Thymus (tissue), 11 donors: ENCODE data around the gene RALGAPB. TPM values are rescaled to one million over a fixed set of nuclear protein-coding genes. Genes with fewer than 3 reads are reported as not detected.

Source experiments
- DNase-seq, 9 donors: peaks; one replicate each; pipeline ENCODE4 v3.0.0-alpha.2; 2013; ENCODE audit warnings: low spot score in 9 of 9, low read depth in 6 of 9, missing footprints in 1 of 9
- H3K27ac ChIP-seq, 2 donors: one replicate each; pipeline ENCODE4 v1.5.1; 2013; ENCODE audit warnings: control low read depth in 1 of 2, low read depth in 1 of 2, low read length in 1 of 2, mild to moderate bottlenecking in 1 of 2, moderate library complexity in 1 of 2
- H3K27me3 ChIP-seq, 2 donors: one replicate each; pipeline ENCODE4 v1.5.1; 2013; ENCODE audit warnings: low read length in 1 of 2; ENCODE audit not compliant: control insufficient read depth in 2 of 2, insufficient read depth in 1 of 2
- H3K36me3 ChIP-seq, 2 donors: one replicate each; pipeline ENCODE4 v1.5.1; 2013; ENCODE audit warnings: low read length in 1 of 2, mild to moderate bottlenecking in 1 of 2, moderate library complexity in 1 of 2; ENCODE audit not compliant: control insufficient read depth in 2 of 2, insufficient read depth in 2 of 2
- H3K4me1 ChIP-seq, 2 donors: one replicate each; pipeline ENCODE4 v1.5.1; 2013; ENCODE audit warnings: low read length in 2 of 2; ENCODE audit not compliant: control insufficient read depth in 2 of 2, insufficient read depth in 2 of 2
- H3K4me3 ChIP-seq, 2 donors: one replicate each; pipeline ENCODE4 v1.5.1; 2013; ENCODE audit warnings: low read length in 2 of 2, control low read depth in 1 of 2, mild to moderate bottlenecking in 1 of 2
- H3K9me3 ChIP-seq, 2 donors: one replicate each; pipeline ENCODE4 v1.5.1; 2013; ENCODE audit warnings: low read length in 1 of 2, mild to moderate bottlenecking in 1 of 2; ENCODE audit not compliant: control insufficient read depth in 2 of 2, insufficient read depth in 1 of 2
- WGBS: extraction: QIAGEN DNeasy Blood & Tissue Kit; methylation state at CpG from one replicate; pipeline ENCODE4 v1.1.7; 2013; 5-methylcytosine and 5-hydroxymethylcytosine counted together
- polyA plus RNA-seq: library from polyadenylated mRNA; stranded (reverse); fragments of 200-250 nt; gene quantifications from one replicate; pipeline ENCODE4 v1.2.3, GENCODE V29; 2013
- total RNA-seq: library from RNA; stranded (reverse); fragments of 120-200 nt; gene quantifications from one replicate; pipeline ENCODE4 v1.2.4, GENCODE V29; 2013
- donor health status: healthy.

Gene RALGAPB
- total and polyA plus RNA-seq, 2 donors: 14.4 to 15.2 TPM

DNA sequence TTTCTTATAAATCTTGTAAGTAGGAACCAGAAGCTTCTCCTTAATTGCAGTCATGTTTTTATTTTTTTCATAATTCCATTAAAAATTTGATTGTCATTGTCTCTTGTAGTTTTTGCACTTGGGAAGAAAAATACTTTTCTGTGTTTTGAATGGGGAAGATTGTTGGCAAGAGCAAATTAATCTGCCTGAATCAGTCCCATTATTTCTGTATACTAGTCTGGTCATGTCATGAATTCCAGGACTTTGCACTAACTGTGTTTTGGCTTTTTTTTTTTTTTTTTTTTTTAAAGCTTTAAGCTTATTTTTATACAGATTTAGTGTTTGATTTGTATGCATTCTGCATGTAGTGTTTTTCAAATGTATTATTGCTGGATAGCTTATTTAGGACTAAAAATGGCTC, 47.6 kb downstream of the RALGAPB start:
- Histone ChIP-seq H3K4me3 (no peak overlapping the region), H3K36me3 (peaks cover 23 to 33% of the 10 kb centered on the region in 2 donors), H3K9me3 (no peaks in the 10 kb centered on the region), H3K27ac (no peak overlapping the region), H3K27me3 (no peaks in the 10 kb centered on the region), H3K4me1 (no peaks in the 10 kb centered on the region)
- no peak for DNase-seq

DNA sequence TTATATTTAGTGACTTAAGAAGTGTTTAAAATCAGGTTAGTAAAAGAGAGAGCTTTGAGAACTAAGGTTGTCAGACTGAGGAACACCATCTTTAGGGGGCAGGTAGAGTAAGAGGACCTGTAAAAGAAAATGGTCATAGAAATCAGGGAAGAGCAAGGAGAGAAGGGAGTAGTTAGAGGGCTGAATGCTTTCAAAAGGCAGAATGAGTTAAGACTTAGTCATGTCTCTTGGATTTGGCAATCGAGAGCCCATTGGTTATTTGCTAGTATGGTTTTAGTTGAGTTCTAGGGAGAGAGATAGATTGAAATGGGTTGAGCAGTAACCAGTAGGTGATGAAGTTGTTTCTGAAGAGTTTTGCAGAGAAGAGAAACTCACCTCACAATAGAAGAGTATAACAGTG, 51.1 kb downstream of the RALGAPB start:
- H3K27me3 ChIP-seq: no peaks in the 10 kb centered on the region
- no peaks in the 10 kb centered on the region for H3K9me3 ChIP-seq
- WGBS: 98% methylated on average over 1 of the region's 1 CpG
- H3K27ac ChIP-seq: no peak overlapping the region
- no peak for DNase-seq
- H3K36me3 ChIP-seq: peaks cover 23 to 41% of the 10 kb centered on the region in 2 donors
- H3K4me1 ChIP-seq: no peaks in the 10 kb centered on the region
- H3K4me3 ChIP-seq: no peak overlapping the region

GRCh38 chr20:38528167-38528566, 55.5 kb downstream of the RALGAPB start:
- H3K27me3 ChIP-seq: no peaks in the 10 kb centered on the region
- H3K36me3 ChIP-seq: peaks cover 29 to 39% of the 10 kb centered on the region in 2 donors
- DNase-seq: no peak
- no peaks in the 10 kb centered on the region for H3K4me1 ChIP-seq
- 98% methylated on average over 3 of the region's 3 CpGs for WGBS
- no peak overlapping the region for H3K27ac ChIP-seq
- H3K4me3 ChIP-seq: no peak overlapping the region
- H3K9me3 ChIP-seq: no peaks in the 10 kb centered on the region

DNA sequence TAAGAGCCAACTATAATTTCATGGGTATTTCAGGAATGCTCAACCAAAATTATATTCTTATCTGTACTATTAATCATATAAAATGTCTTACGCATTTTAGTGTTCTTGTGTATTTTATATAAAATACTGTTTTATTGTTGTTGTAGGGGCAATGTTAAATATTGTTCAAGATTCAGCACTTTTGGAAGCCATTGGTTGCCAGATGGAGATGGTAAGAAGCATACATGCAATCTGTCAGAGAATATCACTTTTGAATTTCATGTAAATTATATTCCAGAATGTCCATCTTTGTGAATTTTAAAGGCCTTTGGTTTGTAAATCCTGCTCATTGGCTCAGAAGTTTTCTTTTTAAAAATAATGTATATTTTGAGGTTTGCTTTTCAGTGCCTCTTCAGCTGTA, 58.4 kb downstream of the RALGAPB start:
- Histone ChIP-seq H3K9me3 (no peaks in the 10 kb centered on the region), H3K36me3 (peaks cover 34 to 43% of the 10 kb centered on the region in 2 donors), H3K27ac (no peak overlapping the region), H3K27me3 (no peaks in the 10 kb centered on the region), H3K4me3 (no peak overlapping the region), H3K4me1 (no peaks in the 10 kb centered on the region)
- WGBS: 98% methylated on average over 1 of the region's 1 CpG
- no peak for DNase-seq

GRCh38 chr20:38534756-38535155, 62.1 kb downstream of the RALGAPB start:
- no peak overlapping the region for H3K4me3 ChIP-seq
- DNase-seq: no peak
- no peaks in the 10 kb centered on the region for H3K9me3 ChIP-seq
- WGBS: 97% methylated on average over 11 of the region's 11 CpGs
- H3K27ac ChIP-seq: no peak overlapping the region
- H3K4me1 ChIP-seq: no peaks in the 10 kb centered on the region
- peaks cover 36 to 47% of the 10 kb centered on the region in 2 donors for H3K36me3 ChIP-seq
- no peaks in the 10 kb centered on the region for H3K27me3 ChIP-seq

- no peak for DNase-seq
- Histone ChIP-seq H3K4me3 (no peak overlapping the region), H3K27me3 (no peaks in the 10 kb centered on the region), H3K9me3 (no peaks in the 10 kb centered on the region), H3K36me3 (peaks cover 35 to 57% of the 10 kb centered on the region in 2 donors), H3K27ac (no peak overlapping the region), H3K4me1 (no peaks in the 10 kb centered on the region)
- WGBS: 94% methylated on average over 2 of the region's 2 CpGs
Measured at GRCh38 chr20:38536310-38536709, 63.7 kb downstream of the RALGAPB start.

DNA sequence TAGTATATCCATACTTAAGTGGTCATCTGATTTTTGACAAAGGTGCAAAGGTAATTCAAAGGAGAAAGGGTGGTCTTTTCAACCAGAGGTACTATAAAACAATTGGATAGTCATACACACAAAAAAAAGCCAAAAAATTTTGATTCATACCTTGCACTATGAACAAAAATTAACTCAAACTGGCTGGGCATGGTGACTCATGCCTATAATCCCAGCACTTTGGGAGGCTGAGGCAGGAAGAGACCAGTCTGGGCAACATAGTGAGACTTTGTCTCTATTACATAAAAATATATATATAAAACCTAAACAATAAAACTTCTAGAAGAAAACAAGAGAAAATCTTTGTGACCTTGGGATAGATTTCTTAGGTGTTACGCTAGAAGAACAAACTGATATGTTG, 64.5 kb downstream of the RALGAPB start:
- 97% methylated on average over 1 of the region's 1 CpG for WGBS
- Histone ChIP-seq H3K4me1 (no peaks in the 10 kb centered on the region), H3K9me3 (no peaks in the 10 kb centered on the region), H3K27me3 (no peaks in the 10 kb centered on the region), H3K27ac (no peak overlapping the region), H3K4me3 (no peak overlapping the region), H3K36me3 (peaks cover 39 to 62% of the 10 kb centered on the region in 2 donors)
- DNase-seq: no peak

- Histone ChIP-seq H3K27ac (no peak overlapping the region), H3K4me1 (no peaks in the 10 kb centered on the region), H3K36me3 (peaks cover 47 to 64% of the 10 kb centered on the region in 2 donors), H3K9me3 (no peaks in the 10 kb centered on the region), H3K4me3 (no peak overlapping the region), H3K27me3 (no peaks in the 10 kb centered on the region)
- 99% methylated on average over 2 of the region's 2 CpGs for WGBS
- DNase-seq: no peak
Measured at GRCh38 chr20:38538789-38539188, 66.1 kb downstream of the RALGAPB start.

GRCh38 chr20:38543014-38543906, 70.6 kb downstream of the RALGAPB start:
- no peak for DNase-seq
- no peak overlapping the region for H3K27ac ChIP-seq
- H3K27me3 ChIP-seq: no peaks in the 10 kb centered on the region
- H3K36me3 ChIP-seq: peaks cover 56 to 64% of the 10 kb centered on the region in 2 donors
- WGBS: 97% methylated on average over 7 of the region's 7 CpGs
- H3K9me3 ChIP-seq: no peaks in the 10 kb centered on the region
- no peak overlapping the region for H3K4me3 ChIP-seq
- no peaks in the 10 kb centered on the region for H3K4me1 ChIP-seq
